Stomach (tissue), 9 donors: ENCODE results near the gene KCNQ5. TPM values are rescaled to one million over a fixed set of nuclear protein-coding genes. Genes with fewer than 3 reads are reported as not detected.

Source experiments
- DNase-seq, 2 donors: peaks; one replicate each; pipeline versions ENCODE4 v3.0.0 to v3.0.0-alpha.2; 2013 to 2019
- H3K27ac ChIP-seq, 5 donors: fragments of 200-600 bp in 4 of 5; sonication (generic) in 4 of 5; one replicate each; pipeline ENCODE4 v1.5.1; 2013 to 2019; ENCODE audit warnings: mild to moderate bottlenecking in 1 of 5, moderate library complexity in 1 of 5
- H3K27me3 ChIP-seq, 3 donors: fragments of 200-600 bp; sonication (generic); one replicate each; pipeline ENCODE4 v1.5.1; 2017 to 2019; ENCODE audit warnings: mixed run types in 1 of 3
- H3K36me3 ChIP-seq, 4 donors: fragments of 200-600 bp; sonication (generic); 1 replicate in 3 of 4; 2 replicates in 1 of 4; pipeline ENCODE4 v1.5.1; 2016 to 2019
- H3K4me1 ChIP-seq, 4 donors: fragments of 200-600 bp; sonication (generic); one replicate each; pipeline ENCODE4 v1.5.1; 2016 to 2019
- H3K4me3 ChIP-seq, 4 donors: fragments of 200-600 bp; sonication (generic) in 3 of 4; one replicate each; pipeline ENCODE4 v1.5.1; 2016 to 2019; ENCODE audit warnings: mild to moderate bottlenecking in 1 of 4
- H3K9me3 ChIP-seq, 4 donors: fragments of 200-600 bp; sonication (generic); one replicate each; pipeline ENCODE4 v1.5.1; 2016 to 2019
- CTCF ChIP-seq, 7 experiments: fragments of 450-650 bp in 4 of 7; fragments of 200-600 bp in 3 of 7; sonication (generic) in 3 of 7; IDR thresholded peaks; one replicate each; pipeline ENCODE4 v1.5.1; 2016 to 2019; ENCODE audit warnings: antibody characterized with exemption in 7 of 7, control low read depth in 2 of 7, mild to moderate bottlenecking in 1 of 7
- EP300 ChIP-seq: sonication (generic); formaldehyde crosslinking; IDR thresholded peaks from one replicate; pipeline ENCODE4 v1.6.1; 2017; ENCODE audit warnings: antibody characterized with exemption
- POLR2A ChIP-seq, 4 donors: fragments of 450-650 bp; IDR thresholded peaks; one replicate each; pipeline ENCODE4 v1.6.1; 2016; ENCODE audit warnings: antibody characterized with exemption in 4 of 4, control low read depth in 2 of 4, mild to moderate bottlenecking in 1 of 4, moderate library complexity in 1 of 4
- POLR2AphosphoS5 ChIP-seq, 3 donors: sonication (generic); formaldehyde crosslinking; IDR thresholded peaks; one replicate each; pipeline ENCODE4 v1.6.1; 2016; ENCODE audit warnings: antibody characterized with exemption in 3 of 3
- WGBS, 5 donors: extraction: QIAGEN DNeasy Blood & Tissue Kit in 3 of 5; methylation state at CpG; one replicate each; pipeline versions ENCODE4 v1.1.5 to v1.1.7; 2013 to 2018; 5-methylcytosine and 5-hydroxymethylcytosine counted together
- intact Hi-C: fragments of 100-400 bp; cut with DNase I; formaldehyde crosslinking; loops from one replicate; pipeline ENCODE4 v1.15.1; 2023; ENCODE audit warnings: low total_unique reads
- polyA plus RNA-seq, 3 donors: library from polyadenylated mRNA; stranded (reverse); fragments of 200-250 nt; gene quantifications; one replicate each; pipeline ENCODE4 v1.2.3, GENCODE V29; 2013
- total RNA-seq, 5 donors: library from RNA; depleted of rRNA; stranded (reverse); fragments of >200 nt; gene quantifications; one replicate each; pipeline versions ENCODE4 v1.1.0 to v1.2.3, GENCODE V29; 2014 to 2016
- donor health status: healthy with polysubstance abuse.
- donor health status: Bipolar disorder and iron deficiency.
- donor health status: healthy.

KCNQ5 gene
- total and polyA plus RNA-seq, 8 donors: 0.12 to 2.8 (median 0.37) TPM; not detected in 2

GRCh38 chr6:72828904-72829303 is 207.0 kb downstream of the KCNQ5 start:
- TF ChIP-seq POLR2A (IDR thresholded peaks at IDR 0.05) (no peak), CTCF (IDR thresholded peaks at IDR 0.05) (no peak)
- intact Hi-C loops: no loop called here
- Histone ChIP-seq H3K9me3 (no peaks in the 10 kb centered on the region), H3K36me3 (no peaks in the 10 kb centered on the region), H3K27ac (no peak overlapping the region), H3K4me1 (no peaks in the 10 kb centered on the region), H3K27me3 (no peaks in the 10 kb centered on the region), H3K4me3 (no peak overlapping the region)
- DNase-seq: no peak
- WGBS, 5 donors: 61 to 82% (median 79%) methylated on average over 2 of the region's 2 CpGs

GRCh38 chr6:72832271-72832670 is 210.4 kb downstream of the KCNQ5 start:
- Histone ChIP-seq H3K27me3 (no peaks in the 10 kb centered on the region), H3K36me3 (no peaks in the 10 kb centered on the region), H3K4me3 (no peak overlapping the region), H3K27ac (no peak overlapping the region), H3K4me1 (peaks cover 0 to 3% (median 0%) of the 10 kb centered on the region in 4 donors), H3K9me3 (no peaks in the 10 kb centered on the region)
- TF ChIP-seq CTCF (IDR thresholded peaks at IDR 0.05) (no peak), POLR2A (IDR thresholded peaks at IDR 0.05) (no peak), POLR2AphosphoS5 (IDR thresholded peaks at IDR 0.05) (no peak), EP300 (no peak)
- intact Hi-C loops: no loop called here
- 57 to 85% (median 69%) methylated on average over 3 of the region's 3 CpGs for WGBS, 5 donors
- DNase-seq: no peak

- Histone ChIP-seq H3K27me3 (no peaks in the 10 kb centered on the region), H3K4me1 (peaks cover 0 to 3% (median 0%) of the 10 kb centered on the region in 4 donors), H3K9me3 (no peaks in the 10 kb centered on the region), H3K4me3 (no peak overlapping the region), H3K36me3 (no peaks in the 10 kb centered on the region), H3K27ac (no peak overlapping the region)
- WGBS, 5 donors: 40 to 100% (median 97%) methylated on average over 1 of the region's 1 CpG
- no peak for DNase-seq
- intact Hi-C loops: no loop called here
- TF ChIP-seq CTCF (IDR thresholded peaks at IDR 0.05) (no peak), POLR2A (IDR thresholded peaks at IDR 0.05) (no peak), POLR2AphosphoS5 (IDR thresholded peaks at IDR 0.05) (no peak), EP300 (no peak)
Measured at GRCh38 chr6:72835749-72836148, 213.9 kb downstream of the KCNQ5 start.

GRCh38 chr6:72836971-72837370 is 215.1 kb downstream of the KCNQ5 start:
- 90 to 99% (median 94%) methylated on average over 1 of the region's 1 CpG for WGBS, 5 donors
- Histone ChIP-seq H3K27ac (no peak overlapping the region), H3K4me1 (peaks cover 0 to 3% (median 0%) of the 10 kb centered on the region in 4 donors), H3K9me3 (no peaks in the 10 kb centered on the region), H3K4me3 (no peak overlapping the region), H3K36me3 (no peaks in the 10 kb centered on the region), H3K27me3 (no peaks in the 10 kb centered on the region)
- intact Hi-C loops: no loop called here
- DNase-seq: no peak
- no peak for TF ChIP-seq CTCF (IDR thresholded peaks at IDR 0.05)
- TF ChIP-seq POLR2A (IDR thresholded peaks at IDR 0.05): no peak
- no peak for TF ChIP-seq POLR2AphosphoS5 (IDR thresholded peaks at IDR 0.05)
- no peak for TF ChIP-seq EP300
